Fibroblast of lung (primary cell): ENCODE measurements around the gene TRIM34.

Source experiments
- CTCF ChIP-seq, 2 donors: IDR thresholded peaks in 1 of 2; conservative IDR thresholded peaks in 1 of 2; 1 replicate in 1 of 2; 2 replicates in 1 of 2; pipeline ENCODE4 v1.5.1; 2011 to 2012; ENCODE audit warnings: low read length in 2 of 2, control low read depth in 1 of 2, inconsistent platforms in 1 of 2, low read depth in 1 of 2, mild to moderate bottlenecking in 1 of 2
- EZH2 ChIP-seq: IDR thresholded peaks from 2 replicates; pipeline ENCODE4 v1.5.1; 2012; ENCODE audit warnings: low read length, control low read depth, mild to moderate bottlenecking; ENCODE audit errors: missing control alignments

GRCh38 chr11:5665051-5665570 is 40.3 kb downstream of the TRIM34 start:
- TF ChIP-seq CTCF (conservative IDR thresholded peaks at IDR 0.05 in 1 of 2, IDR thresholded peaks at IDR 0.05 in 1 of 2; ENCODE audit: low read depth in 1 of 2, low read length in 2 of 2), result no peak
- no peak for TF ChIP-seq EZH2
